Activated T-cell treated with anti-CD3 and anti-CD28 coated beads, Interleukin-2, amount 50 U/mL, for 48 hours (primary cell): ENCODE results near the gene CACNA1A.
"Not testable (repeated sequence)": the region's sequence is repeated elsewhere in the genome, so short reads cannot be mapped to it uniquely, and the experiment has no call there.

ENCODE experiments used
- DNase-seq, 2 experiments: peaks; one replicate each; pipeline ENCODE4 v3.0.0-alpha.2; 2020

Gene CACNA1A

DNA sequence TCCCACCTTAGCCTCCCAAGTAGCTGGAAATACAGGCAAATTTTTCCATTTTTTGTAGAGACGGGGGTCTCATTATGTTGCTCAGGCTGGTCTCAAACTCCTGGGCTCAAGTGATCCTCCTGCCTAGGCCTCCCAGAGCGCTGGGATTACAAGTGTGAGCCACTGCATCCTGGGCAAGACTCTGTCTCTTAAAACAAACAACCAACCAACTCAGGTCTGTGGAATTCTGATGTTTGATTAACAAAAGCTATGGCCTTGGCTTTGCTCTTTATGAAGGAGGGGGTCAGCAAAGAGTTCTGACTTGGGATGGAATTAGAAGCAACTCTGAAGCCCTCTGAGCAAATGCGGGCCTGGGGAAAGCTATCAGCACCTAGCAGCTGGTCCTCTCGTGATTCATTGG, 238.4 kb downstream of the CACNA1A start:
- no peak for DNase-seq

DNA sequence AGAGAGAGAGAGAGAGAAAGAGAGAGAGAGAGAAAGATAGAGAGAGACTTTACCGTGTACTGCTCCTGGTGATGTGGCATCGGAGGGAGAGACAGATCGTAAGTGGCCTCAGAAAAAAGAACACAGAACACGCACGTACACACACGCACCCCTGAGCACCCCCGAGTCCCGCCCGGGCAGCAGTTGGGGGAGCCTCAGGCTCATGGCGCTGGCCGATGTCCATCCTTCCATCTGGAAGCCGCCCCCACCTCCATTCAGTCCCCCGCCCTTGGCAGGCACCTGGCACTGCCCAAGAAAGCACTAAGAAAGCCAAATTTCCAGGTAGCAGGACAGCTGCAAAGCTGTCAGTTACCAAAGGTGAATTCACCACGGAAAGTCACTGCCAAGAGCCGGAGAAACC, 239.1 kb downstream of the CACNA1A start:
- no peak for DNase-seq

DNA sequence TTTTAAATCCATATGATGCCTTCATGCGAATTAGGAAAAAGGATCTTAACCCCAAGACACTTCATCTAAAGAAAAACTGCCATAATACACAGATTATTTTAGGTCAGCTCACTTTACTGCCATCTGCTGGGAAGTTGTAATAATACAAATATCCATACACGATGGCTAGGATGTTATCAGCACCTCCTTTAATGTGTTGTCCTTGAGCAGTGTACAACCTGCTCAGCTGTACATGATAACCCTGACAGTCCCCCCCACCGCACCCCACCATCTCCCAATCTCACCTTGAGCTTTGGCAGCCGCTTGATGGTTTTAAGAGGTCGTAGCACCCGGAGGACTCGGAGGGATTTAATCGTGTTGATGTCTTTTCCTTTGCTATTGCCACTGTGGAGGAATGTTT, 243.8 kb downstream of the CACNA1A start:
- DNase-seq = no peak

DNA sequence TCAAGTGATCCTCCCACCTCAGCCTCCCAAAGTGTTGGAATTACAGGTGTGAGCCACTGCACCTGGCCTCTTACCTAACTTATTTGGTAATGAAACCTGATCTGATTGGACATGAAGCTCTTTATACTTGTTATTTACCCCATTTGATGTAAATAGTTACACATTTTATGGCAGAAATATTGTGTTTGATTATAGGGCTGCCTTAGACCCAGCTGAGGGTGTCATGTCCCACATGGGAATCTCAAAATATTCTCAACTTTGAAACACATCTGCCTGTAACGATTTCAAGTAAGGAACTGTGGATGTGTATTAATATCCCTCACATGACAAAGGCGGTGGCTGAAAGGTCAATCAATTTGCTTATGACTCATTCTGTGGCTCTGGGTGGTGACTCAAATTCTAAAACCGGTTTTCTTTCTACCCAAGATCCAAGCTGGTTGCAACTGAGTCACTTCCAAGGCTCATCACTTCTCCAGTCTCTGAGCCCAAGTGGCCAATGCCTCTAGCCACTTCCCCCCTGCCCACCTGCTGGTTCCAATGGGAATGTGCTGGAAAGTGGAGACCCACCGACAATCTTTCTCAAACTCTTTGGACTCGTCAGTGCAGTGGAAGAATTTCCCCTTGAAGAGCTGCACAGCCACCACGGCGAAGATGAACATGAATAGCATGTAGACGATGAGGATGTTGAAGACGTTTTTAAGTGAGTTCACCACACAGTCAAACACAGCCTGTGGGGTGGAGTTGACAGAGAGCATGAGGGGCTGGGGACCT, 245.2 kb downstream of the CACNA1A start:
- peak; percentile 53 to 57 for DNase-seq

DNA sequence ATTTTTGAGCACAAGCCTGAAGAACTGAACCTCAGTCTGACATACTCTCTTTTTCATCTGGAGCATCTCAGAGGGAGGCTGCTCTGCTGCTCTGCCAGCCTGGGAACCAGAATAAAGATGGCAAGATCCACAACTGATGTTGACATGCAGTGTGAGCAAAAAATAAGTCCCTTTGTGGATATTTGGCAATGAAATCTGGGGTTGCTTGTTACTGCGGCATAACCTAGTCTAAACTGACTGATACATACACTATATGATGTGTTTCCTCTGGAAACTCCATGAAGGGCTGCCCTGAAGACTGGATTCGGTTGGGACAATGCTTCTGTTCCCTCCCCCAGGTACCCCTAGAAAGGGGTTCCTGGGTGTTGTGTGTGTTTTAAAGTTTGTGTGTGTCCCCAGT, 249.4 kb downstream of the CACNA1A start:
- no peak for DNase-seq

DNA sequence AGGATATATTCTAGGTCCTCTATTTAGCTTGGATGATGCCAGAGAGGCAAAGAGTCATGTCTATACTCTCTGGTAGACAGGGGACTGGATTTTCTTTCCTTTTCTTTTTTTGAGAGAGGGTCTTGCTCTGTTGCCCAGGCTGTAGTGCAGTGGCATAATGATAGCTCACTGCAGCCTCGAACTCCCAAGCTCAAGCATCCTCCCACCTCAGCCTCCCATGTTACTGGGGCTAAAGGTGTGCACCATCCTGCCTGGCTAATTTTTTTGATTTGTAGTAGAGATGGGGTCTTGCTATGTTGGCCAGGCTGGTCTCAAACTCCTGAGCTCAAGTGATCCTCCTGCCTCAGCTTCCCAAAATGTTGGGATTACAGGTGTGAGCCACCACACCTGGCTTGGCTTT, 249.9 kb downstream of the CACNA1A start:
- not testable (repeated sequence) for DNase-seq

DNA sequence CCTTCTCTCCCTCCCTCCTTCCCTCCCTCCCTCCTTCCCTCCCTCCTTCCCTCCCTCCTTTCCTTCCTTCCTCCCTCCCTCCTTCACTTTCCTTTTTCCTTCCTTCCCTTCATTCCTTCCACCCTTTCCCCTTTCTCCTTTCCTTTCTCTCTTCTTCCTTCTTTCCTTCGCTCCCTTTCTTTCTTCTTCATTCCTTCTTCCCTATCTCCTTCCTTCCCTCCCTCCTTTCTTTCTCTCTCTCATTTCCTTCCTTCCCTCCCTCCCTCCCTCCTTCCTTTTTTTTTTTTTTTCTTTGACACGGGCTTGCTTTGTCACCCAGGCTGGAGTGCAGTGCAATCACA, 250.6 kb downstream of the CACNA1A start:
- DNase-seq = no peak

DNA sequence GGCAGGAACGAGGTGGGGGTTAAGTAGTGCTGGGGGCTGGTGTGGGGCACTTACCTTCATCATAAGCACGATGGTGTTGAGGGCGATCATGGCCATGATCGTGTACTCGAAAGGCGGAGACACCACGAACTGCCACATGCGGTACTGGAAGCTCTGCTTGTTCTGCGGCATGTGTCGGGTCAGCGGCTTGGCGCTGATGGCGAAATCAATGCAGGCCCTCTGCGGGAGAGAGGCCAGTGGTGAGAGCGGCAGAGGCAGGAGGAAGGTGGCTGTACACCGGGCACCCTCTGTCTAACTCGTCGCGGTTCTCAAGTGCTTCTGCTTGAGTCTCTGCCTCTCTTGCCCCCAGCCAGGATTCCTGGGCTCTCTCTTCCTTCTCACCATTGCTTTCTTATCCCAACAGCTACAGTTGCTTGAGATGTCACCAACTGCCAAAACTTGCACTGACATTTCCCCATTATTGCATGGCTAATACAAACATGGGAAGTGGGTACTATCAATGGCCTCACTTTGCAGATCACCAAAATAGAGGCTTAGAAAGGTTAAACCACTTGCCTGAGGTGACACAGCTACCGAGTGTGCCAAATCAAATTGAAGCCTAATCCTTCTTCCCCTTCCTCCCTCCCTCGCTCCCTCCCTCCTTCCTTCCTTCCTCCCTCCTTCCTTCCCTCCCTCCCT, 251.1 kb downstream of the CACNA1A start:
- no peak for DNase-seq

DNA sequence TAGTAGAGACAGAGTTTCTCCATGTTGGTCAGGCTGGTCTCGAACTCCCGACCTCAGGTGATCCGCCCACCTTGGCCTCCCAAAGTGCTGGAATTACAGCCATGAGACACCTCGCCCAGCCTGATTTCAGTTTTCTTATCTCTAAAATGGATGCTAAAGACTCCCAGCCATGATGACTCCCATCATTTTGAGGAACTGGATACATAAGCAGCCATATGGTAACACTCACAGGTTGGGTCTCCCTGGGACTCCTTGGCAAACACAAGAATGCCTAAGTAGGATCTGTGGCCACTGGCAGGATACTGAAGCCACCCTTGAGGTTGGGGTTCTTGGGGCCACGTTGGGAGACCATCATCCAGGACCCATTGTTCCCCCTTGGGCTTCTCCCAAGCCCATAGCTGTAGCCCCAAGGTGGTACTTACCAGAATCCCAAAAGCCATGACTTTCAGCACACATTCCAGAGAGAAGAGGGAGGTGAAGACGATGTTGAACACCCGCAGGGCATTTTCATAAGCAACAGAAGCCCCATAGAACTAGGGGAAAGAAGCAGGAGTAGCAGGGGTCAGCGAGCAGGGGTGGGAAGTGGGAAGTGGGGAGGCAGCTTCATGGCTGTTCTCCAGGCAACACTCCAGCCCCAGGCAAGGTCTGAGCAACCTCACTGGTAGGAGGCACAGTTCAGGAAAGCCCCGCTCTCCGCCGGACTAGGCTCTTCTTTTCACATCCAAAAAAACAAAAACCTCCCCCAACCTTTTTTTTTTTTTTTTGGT, 253.5 kb downstream of the CACNA1A start:
- no peak for DNase-seq

DNA sequence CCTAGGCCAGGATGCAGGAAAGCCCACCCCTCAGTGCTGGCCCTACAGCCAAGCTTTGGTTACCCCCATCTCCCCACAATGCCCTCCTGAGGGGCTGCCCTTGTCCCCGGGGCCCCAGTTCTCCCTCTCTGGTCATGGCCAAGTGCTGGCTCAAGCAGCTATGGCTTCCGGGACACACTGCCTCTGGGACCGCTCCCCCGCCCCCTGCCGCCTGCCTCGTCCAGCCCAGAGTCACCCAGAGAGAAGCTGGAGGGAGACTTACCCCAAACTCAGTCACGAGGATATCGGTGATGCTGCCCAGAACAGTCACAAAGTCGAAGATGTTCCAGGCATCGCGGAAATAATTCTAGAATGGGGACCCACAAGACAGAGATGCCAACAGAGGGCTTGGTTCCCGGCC, 261.4 kb downstream of the CACNA1A start:
- DNase-seq = no peak

DNA sequence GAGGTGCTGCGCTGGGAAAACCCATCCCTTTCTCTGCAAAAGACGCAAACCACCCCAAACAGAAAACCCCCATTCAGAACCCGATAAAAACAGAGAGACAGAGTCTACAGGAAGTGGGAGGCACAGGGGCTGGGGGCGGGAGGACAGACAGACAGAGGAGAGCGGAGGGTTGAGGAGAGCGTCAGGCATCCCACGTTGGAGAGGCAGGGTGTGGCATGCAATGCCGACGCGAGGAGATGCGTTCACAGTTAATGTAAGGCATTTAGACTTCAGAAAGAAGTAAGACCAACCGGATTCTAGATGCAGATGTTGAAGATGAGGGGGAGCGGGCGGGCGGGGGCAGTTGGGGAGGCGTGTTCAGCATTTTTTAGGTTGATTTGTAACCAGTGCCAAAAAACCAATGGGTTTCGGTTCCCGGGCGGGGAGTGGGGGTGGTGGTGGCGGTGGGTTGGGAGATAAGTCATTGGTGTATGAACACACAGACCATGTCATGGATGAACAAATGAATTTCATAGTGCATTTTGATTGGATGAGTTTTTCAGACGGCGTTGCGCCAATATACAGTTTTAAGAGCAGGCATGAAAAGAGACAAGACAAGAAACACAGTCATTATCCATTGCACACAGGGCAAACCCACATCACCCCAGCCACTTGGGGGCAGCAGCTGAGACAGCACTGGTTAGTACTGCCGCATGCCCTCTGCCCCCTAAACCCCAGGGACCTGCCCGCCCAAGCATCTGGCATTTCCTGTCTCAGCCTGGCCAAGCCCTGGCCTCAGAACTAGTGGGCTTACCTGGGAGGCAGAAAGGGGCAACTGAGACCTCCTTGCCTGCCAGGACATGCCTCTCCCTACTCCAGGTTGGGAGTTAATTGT, 264.8 kb downstream of the CACNA1A start:
- DNase-seq = peak; percentile 42 to 51

DNA sequence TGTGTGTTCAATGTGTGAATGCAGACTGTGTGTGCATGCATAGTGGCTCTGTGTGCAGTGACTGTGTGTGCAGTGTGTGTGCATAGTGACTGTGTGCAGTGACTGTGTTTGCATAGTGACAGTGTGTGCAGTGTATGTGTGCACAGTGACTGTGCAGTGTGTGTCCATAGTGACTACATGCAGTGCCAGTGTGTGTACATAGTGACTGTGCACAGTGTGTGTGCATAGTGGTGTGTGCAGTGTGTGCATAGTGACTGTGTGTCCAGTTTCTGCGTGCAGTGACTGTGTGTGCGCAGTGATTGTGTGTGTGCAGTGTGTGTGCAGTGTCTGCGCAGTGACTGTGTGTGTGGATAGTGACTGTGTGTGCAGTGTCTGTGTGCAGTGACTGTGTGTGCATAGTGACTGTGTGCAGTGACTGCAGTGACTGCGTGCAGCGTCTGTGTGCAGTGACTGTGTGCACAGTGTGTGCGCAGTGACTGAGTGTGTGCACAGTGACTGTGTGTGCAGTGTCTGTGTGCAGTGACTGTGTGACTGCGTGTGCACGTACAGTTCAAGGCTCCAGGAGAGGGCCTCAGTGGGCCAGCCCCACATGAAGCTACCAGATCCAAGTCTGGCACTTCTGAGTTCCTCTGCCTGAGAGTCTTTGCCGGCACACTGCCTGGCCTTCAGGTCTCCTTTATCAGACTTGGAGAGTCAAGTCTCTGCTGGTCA, 265.8 kb downstream of the CACNA1A start:
- DNase-seq = no peak

DNA sequence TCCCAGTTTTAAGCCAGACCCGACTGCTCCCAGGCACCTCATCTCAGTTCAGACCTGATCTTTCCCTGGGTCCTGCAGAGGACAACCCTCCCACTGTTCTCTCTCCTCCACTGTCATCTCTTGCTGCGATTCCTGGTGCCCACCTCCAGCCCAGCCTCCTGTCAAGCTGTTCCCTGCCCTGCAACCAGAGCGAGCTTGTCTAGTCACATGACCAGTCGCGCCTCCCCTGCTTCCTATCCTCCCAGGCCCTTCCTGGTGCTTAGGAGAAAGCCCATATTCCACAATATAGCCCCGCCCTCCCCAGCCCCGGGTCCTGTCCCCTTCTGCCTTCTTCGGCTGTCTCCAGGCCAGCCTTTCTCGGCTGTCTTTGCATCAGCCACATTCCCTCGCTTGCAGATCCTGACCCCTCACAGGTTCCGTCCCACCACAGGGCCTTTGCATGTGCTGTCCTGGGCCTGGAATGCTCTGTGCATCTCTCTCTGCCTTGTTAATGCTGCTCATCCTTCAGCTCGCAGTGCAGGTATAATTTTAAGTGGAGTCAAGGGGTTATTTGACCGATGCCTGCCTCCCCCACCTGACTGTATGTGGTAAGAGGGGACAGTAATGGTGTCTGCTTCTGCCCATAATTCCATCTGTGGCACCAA, 267.3 kb downstream of the CACNA1A start:
- DNase-seq = no peak

DNA sequence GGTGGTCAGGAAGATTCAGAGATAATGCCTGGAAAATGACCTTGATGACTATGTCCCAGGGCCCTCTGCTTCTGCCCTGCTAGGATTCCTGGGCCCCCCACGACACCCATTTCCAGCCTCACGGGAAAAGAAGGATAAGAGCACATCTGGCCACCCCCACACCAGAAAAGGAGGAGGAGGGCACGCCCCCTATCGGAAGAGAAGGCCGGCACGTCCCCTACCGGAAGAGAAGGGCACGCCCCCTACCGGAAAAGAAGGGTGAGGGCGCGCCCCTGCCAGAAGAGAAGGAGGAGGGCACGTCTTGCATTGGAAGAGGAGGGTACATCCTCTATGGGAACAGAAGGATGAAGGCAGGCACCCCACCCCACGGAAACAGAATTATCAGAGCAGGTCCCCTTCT, 271.8 kb downstream of the CACNA1A start:
- peak; percentile 71 to 75 for DNase-seq

DNA sequence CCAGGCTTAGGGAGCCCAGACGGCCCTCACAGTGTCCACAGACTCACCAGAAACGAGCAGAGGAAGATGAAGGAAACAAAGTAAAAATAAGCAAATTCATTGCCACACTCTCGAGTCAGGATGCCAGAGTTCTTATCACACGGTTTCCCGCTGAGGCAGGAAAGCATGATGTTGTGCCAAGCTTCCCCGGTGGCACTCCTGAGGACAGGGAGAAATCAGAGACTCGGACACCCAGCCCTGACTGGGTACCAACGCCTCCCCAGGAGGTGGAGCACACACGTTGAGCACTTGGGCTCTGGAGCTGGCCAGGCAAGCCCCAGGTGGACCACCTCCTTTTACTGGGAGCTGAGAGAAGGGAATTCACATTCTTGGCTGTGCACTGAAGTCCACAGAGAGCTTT, 274.6 kb downstream of the CACNA1A start:
- DNase-seq = no peak

DNA sequence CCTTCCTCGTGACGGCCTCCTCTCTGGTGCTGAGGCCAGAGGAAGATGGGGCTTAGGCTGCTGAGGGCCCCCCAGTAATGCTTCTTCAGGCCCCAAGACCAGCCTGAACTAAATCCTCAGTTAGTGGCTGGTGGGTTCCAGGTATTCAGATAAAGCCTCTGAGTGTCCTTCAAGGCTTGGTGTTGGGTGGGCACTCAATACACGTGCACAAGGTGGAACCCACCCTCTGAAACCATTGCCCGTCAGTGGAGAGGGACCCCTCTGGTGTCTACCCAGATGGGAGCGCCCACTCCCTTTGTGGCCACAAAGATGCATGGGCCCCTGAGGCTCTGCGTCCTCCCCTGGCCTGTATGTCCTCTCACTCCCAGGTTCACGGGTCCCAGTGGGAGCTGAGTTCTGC, 277.0 kb downstream of the CACNA1A start:
- no peak for DNase-seq

DNA sequence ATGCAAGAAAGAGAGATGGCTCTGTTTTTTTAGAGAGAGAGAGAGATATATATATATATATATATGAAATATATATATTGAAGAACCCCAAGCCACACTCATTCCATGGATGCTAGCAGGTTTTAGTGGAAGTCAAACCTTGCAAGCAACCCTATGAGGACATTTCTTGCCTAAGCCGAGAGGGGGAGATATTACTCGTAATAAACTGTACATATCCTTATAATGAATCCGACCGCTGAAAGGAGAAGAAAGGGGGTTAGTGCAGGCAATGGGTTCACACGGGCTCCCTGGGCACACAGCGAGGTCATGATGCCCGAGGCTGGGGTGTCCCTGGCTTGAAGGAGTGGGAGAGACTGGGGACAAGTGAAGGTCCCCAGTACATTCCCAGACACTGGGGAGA, 277.7 kb downstream of the CACNA1A start:
- DNase-seq = no peak

DNA sequence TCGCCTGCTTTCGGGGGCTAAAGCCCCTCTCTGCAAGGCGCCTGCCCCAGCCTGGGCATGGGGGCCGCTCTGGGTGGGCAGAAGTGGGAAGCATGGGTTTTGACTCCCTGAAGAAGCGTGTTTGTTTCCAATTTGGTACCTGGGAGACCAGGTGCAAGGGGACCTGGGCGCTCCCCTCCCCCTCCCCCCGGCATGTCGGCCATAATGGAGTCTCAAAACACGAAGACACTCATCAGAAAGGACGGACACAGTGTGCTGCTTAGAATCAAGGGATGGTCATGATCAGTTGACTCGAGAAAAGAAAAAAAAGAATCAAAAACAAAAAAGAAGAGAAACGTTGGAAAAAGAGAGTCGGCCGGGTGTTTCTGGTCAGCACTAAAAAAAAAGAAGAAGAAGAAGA, 279.3 kb downstream of the CACNA1A start:
- DNase-seq = no peak

DNA sequence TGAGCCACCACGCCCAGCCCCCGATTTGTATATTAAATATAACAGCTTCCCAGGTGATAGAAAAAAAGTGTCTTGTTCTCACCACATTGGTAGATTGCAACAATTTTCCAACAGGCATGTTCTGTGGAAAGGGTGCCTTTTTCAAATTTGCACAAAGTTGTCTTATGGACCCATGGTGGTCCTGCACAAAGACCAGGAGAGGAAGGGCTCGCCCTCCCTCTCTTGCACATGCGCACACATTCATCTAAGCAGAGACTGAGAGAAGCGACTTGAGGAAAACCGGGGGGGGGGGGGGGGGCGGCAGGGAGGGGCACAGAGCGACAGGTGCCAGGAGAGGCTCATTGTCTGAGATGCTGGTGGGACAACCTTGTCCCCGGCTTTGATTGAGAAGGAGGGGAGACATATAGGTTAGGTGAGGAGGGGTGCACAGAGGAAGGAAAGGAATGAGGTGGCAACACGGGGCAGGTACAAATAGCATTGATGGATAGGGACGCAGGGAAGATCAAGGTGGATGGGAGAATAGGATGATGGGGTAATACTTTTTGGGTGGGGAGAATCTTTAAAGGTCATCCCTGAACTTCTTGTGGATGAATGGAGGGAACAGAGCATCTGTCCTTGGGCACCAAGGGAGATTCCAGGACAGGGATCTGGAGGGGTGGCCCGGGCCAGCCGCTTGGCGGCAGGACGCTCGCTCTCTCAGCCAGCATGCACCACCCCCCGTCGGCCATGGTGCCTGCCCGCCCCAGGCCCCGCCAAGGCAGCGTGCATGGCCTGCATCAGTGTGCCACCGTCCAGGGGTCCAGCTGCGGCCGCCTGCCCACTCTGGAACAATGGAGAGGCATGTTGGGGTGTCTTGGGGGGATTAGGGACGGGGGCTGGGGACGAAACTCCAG, 280.1 kb downstream of the CACNA1A start:
- no peak for DNase-seq

DNA sequence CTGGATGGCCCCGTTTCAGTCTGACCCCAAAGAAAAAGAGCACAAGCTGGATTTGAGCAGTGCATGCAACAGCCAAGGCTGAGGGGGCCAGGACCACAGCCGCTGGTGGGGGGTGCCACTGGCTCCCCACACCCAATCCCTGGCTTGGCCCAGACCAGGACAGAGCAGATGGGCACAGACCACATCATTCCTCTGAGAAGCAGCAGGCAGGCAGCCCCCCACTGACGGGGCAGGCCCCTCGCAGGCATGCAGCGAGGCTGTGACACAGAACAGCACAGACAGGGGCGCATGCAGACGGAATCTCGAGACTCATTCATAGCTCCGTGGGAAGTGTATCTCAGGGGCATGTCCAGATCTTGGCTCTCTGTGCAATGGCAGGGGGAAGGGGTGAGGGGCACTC, 281.2 kb downstream of the CACNA1A start:
- DNase-seq = no peak

DNA sequence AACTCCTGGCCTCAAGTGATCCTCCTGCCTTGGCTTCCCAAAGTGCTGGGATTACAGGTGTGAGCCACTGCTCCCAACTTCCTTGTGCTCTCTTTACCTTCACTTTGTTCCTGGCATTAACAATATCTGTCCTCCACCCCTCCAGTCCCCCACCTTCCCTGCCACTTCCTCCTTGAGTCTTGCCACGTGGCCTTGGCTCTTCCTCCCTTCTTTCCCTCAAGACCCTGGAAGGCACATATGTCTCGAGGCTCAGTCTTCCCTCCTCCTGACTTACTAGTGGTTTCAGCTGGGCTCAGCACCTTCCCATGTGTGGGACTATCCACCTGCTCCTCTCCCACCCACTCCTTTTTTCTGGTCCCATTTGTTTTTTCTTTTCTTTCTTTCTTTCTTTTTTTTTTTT, 285.4 kb downstream of the CACNA1A start:
- no peak for DNase-seq
